Upper lobe of left lung (tissue), 4 donors: ENCODE results near the gene SND1.

Source experiments
- EP300 ChIP-seq, 4 donors: sonication (generic); formaldehyde crosslinking; IDR thresholded peaks; one replicate each; pipeline ENCODE4 v1.5.1; 2017; ENCODE audit warnings: antibody characterized with exemption in 4 of 4, control low read depth in 2 of 4
- POLR2A ChIP-seq, 4 donors: fragments of 450-650 bp; IDR thresholded peaks; one replicate each; pipeline ENCODE4 v1.5.1; 2016 to 2017; ENCODE audit warnings: antibody characterized with exemption in 4 of 4, mild to moderate bottlenecking in 2 of 4
- POLR2AphosphoS5 ChIP-seq, 2 donors: sonication (generic); formaldehyde crosslinking; IDR thresholded peaks; one replicate each; pipeline ENCODE4 v1.5.1; 2017; ENCODE audit warnings: antibody characterized with exemption in 2 of 2
- TF ChIP-seq, protein P1 (sequence below), 6 experiments: fragments of 450-650 bp in 4 of 6; fragments of 200-600 bp in 2 of 6; sonication (generic) in 2 of 6; IDR thresholded peaks; one replicate each; pipeline ENCODE4 v1.5.1; 2016 to 2019; ENCODE audit warnings: antibody characterized with exemption in 6 of 6

GRCh38 chr7:127930341-127931328 lies 278.6 kb downstream of the SND1 start:
- TF ChIP-seq, protein P1, sequence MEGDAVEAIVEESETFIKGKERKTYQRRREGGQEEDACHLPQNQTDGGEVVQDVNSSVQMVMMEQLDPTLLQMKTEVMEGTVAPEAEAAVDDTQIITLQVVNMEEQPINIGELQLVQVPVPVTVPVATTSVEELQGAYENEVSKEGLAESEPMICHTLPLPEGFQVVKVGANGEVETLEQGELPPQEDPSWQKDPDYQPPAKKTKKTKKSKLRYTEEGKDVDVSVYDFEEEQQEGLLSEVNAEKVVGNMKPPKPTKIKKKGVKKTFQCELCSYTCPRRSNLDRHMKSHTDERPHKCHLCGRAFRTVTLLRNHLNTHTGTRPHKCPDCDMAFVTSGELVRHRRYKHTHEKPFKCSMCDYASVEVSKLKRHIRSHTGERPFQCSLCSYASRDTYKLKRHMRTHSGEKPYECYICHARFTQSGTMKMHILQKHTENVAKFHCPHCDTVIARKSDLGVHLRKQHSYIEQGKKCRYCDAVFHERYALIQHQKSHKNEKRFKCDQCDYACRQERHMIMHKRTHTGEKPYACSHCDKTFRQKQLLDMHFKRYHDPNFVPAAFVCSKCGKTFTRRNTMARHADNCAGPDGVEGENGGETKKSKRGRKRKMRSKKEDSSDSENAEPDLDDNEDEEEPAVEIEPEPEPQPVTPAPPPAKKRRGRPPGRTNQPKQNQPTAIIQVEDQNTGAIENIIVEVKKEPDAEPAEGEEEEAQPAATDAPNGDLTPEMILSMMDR (IDR thresholded peaks at IDR 0.05): no peak
- TF ChIP-seq POLR2A (IDR thresholded peaks at IDR 0.05) (no peak), POLR2AphosphoS5 (IDR thresholded peaks at IDR 0.05) (no peak), EP300 (IDR thresholded peaks at IDR 0.05) (no peak)
